T-helper 1 cell treated with Interleukin-12 subunit alpha and Interleukin-12 subunit beta and Interleukin-4 antibody, amounts not matched to agents 30 ng/mL and 1 ng/mL, for 36 hours (primary cell): ENCODE results near the gene PNRC2. TPM values are rescaled to one million over a fixed set of nuclear protein-coding genes. Genes with fewer than 3 reads are reported as not detected.
"Not testable (repeated sequence)": the region's sequence is repeated elsewhere in the genome, so short reads cannot be mapped to it uniquely, and the experiment has no call there.

Source experiments
- intact Hi-C: fragments of 100-400 bp; cut with micrococcal nuclease; formaldehyde crosslinking; loops from one replicate; pipeline ENCODE4 v1.15.1; 2024
- total RNA-seq: library from RNA; stranded (reverse); gene quantifications from 2 replicates; pipeline ENCODE4 v1.2.3, GENCODE V29; 2022

PNRC2 gene
- total RNA-seq, 1 donor from 2014 or later: 154 TPM

- intact Hi-C loops: loop anchor here (5.0 to 10.0 kb wide), 5 partner anchors 117 to 1260 kb away; partner anchors contain the start of genes FUCA1, RCAN3, RPL11 and RSRP1
These were observed 25.0 kb downstream of the PNRC2 start for GRCh38 chr1:23984417-23985186.

- intact Hi-C loops: loop anchor here (10.0 kb wide), 1 partner anchor 1258 kb away; the partner anchor contains the start of gene RSRP1
These were observed 27.4 kb downstream of the PNRC2 start for GRCh38 chr1:23987038-23987437.

- intact Hi-C loops: loop anchor here (10.0 kb wide), 1 partner anchor 1256 kb away; the partner anchor contains the start of gene RSRP1
These were observed 29.6 kb downstream of the PNRC2 start for GRCh38 chr1:23989263-23989662.

- intact Hi-C loops: not testable (repeated sequence)
These were observed 32.4 kb downstream of the PNRC2 start for GRCh38 chr1:23992011-23992410.

- intact Hi-C loops: no loop called here
These were observed 35.8 kb downstream of the PNRC2 start for GRCh38 chr1:23995431-23995837.

GRCh38 chr1:23996700-23997229 is 37.1 kb downstream of the PNRC2 start:
- intact Hi-C loops: no loop called here

- intact Hi-C loops: no loop called here
These were observed 38.2 kb downstream of the PNRC2 start for GRCh38 chr1:23997812-23998211.

GRCh38 chr1:23999156-23999671 is 39.6 kb downstream of the PNRC2 start:
- intact Hi-C loops: no loop called here

GRCh38 chr1:24002695-24003094 is 43.1 kb downstream of the PNRC2 start:
- intact Hi-C loops: no loop called here

- intact Hi-C loops: no loop called here
These were observed 43.8 kb downstream of the PNRC2 start for GRCh38 chr1:24003331-24003972.

- intact Hi-C loops: no loop called here
These were observed 44.5 kb downstream of the PNRC2 start for GRCh38 chr1:24004132-24004531.

GRCh38 chr1:24005163-24005562 is 45.5 kb downstream of the PNRC2 start:
- intact Hi-C loops: no loop called here

- intact Hi-C loops: no loop called here
These were observed 47.5 kb downstream of the PNRC2 start for GRCh38 chr1:24007079-24007478.

- intact Hi-C loops: not testable (repeated sequence)
These were observed 49.1 kb downstream of the PNRC2 start for GRCh38 chr1:24008574-24009184.

GRCh38 chr1:24009406-24009805 is 49.8 kb downstream of the PNRC2 start:
- intact Hi-C loops: no loop called here

- intact Hi-C loops: no loop called here
These were observed 51.0 kb downstream of the PNRC2 start for GRCh38 chr1:24010650-24011049.

- intact Hi-C loops: not testable (repeated sequence)
These were observed 53.2 kb downstream of the PNRC2 start for GRCh38 chr1:24012878-24013277.
